CD4-positive, alpha-beta T cell treated with Interleukin-10 for 1 hour (primary cell): ENCODE measurements around the gene GIPC1.
A peak's percentile ranks its signal among the peaks of the same experiment; 100 is the strongest.
"Not testable (repeated sequence)": the region's sequence is repeated elsewhere in the genome, so short reads cannot be mapped to it uniquely, and the experiment has no call there.

Experiments
- DNase-seq: peaks from one replicate; pipeline ENCODE4 v3.0.0-alpha.2; 2020

GIPC1 gene

DNA sequence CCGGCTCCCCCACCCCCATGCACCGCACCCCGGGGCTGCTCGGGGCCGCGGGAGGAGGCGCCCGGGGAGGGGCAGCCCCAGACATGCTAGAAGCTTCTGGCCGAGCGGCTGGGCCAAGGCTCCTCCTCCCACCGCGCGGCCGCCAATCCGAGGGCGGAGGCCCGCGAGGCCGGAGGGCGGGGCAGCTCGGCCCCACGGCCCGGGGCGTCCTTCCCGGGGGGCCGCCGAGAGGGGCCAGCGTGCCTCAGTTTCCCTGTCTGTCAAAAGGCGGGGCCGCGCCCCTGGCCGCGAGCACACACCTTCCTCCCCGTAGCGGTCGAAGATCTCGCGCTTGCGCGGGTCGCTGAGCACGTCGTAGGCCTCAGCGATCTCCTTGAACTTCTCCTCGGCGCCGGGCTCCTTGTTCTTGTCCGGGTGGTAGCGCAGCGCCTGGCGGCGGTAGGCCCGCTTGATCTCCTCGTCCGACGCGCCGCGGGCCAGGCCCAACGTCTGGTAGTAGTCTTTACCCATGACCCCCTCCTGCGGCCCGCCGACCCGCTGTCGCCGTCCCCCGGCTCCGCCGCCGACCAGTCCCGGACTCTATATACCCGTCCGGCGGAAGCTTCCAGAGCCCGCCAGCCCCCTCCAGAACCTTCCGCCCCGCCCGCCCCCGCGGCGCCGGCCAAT is 22.0 kb upstream of the GIPC1 start, which contains the start of gene DNAJB1:
Gene DNAJB1, minus strand, starts transcription at position 558 of the 666 bp plus-strand sequence. Its CDS starts 48 bp downstream, at position 510.
- peak; percentile 79 for DNase-seq

- no peak for DNase-seq
Measured at GRCh38 chr19:14517446-14517839, 21.5 kb upstream of the GIPC1 start.

DNA sequence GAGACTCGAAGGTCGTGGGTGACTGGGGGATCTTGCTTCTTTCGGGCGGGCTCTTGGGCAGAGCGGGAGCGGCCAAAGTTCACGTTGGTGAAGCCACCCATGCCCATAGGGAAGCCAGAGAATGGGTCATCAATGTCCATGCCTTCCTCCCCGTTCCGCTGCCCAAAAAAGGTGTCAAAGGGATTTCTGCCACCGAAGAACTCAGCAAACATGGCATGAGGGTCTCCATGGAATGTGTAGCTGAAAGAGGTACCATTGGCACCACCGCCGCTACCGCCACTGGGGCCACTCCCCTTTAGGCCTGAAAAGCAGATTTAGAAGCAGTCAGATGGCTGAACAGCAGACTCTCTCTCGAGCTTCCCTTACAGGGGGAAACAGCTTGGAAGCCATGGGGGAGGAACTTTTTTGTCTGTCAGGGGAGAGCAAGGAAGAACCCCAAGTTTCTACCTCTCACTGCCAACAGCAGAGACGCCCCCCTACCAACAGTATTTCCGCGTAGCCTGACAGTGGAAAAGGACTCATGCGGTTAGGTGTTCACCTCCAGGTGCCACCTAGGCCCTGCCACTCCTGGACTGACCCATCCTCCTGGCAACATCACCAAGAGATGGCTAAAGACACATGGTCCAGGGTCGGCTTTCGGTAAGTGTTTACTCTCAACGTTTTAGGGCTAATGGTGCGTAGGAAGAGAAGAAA is 21.0 kb upstream of the GIPC1 start:
- DNase-seq = peak; percentile 53

DNA sequence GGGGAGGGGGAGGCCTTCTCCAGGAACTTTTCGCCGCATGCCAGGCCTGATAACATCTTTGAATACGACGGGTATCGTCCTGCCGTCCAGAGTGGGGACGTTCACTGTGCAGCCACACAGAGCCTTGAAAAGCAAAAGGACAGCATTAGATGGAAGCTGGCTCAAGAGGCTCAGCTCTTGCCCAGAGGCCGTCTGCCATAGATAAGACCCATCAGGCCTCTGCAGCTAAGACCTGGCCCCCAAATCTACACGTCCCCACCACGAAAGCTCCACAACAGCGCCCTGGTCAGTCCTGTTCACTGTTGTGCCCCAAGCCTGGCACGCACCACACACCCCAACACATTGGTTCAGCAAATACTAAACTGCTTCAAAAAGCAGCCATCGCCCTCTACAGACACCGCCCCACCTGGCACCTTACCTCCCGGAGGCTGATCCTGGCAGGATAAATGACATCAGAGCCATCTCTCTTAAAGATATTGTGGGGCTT is 20.2 kb upstream of the GIPC1 start:
- no peak for DNase-seq

DNA sequence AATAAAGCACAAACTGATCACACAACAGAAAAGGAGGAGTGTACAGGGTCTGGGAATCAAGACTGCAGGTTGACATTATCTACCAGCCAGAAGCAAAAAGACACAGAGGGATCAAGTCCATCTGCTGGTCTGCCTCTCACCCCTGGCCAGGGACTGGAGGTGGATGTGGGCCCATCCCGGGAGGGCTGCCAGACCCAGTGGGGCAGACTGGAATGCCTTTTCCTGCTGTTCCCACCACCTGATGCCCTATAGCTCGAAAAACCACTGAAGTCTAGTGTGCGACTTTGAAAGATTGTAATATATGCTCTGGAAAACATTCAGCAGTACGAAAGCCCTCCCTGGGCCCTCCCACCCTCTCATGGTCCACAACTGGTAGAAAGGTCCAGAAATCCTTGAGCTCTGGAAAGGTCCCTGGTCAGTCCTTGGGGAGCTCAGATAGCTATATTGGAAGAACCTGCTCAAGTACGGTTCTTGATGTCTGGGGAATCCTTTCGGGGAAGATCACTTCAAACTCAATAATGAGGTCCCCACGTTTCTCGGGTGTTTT is 19.6 kb upstream of the GIPC1 start:
- DNase-seq = no peak

DNA sequence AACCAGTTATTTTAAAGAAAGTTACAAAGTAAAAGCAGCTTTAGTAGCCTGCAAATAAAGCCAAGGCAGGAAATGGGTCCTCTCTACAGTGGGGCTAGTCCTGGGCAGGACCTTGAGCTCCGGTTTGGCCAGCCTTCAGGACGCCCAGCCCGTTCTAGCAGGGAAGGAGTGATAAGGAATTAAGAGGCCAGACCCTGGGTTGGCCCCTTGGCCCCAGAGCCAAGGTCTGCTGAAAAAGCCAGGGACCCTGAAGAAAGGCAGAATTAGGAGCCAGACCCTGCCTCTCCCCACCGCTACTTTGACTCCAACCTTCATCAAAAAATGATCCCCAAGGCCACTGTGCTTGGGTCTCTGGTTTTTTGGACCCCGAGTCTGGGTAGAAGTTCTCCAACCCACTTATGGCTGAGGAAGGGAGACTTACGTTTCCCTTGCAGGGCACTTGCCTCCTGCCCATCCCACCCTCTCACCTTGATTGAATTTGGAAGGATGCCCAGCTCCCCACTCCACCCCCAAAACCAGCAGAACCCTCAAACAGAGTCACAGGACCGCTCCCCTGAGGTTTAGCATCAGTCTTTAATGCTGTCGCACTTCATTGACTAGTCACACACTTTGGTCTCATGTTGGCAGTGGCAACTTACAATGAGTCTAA is 18.4 kb upstream of the GIPC1 start:
- peak; percentile 49 for DNase-seq

- DNase-seq = peak; percentile 51
Measured at GRCh38 chr19:14512406-14512961, 16.6 kb upstream of the GIPC1 start.

DNA sequence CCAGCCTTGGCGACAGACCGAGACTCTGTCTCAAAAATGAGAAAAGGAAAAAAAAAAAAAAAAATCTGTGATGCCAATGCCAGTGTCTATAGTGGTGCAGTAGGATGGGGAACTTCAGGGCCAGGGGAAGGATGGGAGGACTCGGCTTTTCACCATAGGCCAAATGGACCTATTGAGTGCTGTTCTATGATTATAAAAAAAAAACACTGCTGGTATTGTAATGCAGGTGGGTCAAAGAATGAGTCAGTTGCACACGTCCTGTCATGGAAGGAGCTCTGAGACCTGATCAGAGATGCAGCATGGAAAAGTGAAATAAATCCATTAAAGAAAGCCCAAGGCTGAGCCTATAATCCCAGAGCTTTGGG is 15.3 kb upstream of the GIPC1 start:
- DNase-seq = no peak

GRCh38 chr19:14510311-14511228 is 14.6 kb upstream of the GIPC1 start:
- no peak for DNase-seq

DNA sequence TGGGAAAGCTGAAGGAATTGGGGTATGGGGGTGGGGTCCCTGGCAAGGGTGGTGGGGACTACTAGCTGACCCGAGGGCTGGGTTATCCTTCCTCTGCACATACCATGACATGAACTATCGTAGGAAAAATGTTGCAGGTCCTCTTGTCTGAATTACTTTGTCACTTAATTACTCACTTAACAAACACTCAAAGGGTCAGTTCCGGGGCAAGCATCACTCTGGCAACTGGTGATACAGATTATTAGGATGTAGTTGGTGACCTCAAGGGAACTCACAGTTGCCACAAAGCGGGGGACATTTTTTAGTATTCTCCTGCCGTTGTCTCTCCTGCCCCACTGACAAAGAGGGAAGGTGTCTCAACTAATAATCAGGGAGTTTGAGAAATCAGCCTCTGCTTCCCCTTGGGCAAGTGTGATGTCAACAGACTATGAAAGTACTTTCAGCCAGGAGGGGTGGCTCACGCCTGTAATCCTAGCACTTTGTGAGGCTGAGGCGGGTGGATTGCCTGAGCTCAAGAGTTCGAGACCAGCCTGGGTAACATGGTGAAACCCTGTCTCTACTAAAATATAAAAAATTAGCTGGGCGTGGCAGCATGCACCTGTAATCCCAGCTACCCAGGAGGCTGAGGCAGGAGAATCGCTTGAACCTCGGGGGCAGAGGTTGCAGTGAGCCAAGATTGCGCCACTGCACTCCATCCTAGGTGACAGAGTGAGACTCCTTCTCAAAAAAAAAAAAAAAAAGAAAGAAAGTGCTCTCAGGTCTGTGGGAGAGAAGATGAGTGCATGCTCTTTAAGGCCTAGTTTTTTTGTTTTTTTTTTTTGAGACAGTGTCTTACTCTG is 12.0 kb upstream of the GIPC1 start:
- no peak for DNase-seq

- DNase-seq = peak; percentile 81
Measured at GRCh38 chr19:14505488-14506239, 9.7 kb upstream of the GIPC1 start.

DNA sequence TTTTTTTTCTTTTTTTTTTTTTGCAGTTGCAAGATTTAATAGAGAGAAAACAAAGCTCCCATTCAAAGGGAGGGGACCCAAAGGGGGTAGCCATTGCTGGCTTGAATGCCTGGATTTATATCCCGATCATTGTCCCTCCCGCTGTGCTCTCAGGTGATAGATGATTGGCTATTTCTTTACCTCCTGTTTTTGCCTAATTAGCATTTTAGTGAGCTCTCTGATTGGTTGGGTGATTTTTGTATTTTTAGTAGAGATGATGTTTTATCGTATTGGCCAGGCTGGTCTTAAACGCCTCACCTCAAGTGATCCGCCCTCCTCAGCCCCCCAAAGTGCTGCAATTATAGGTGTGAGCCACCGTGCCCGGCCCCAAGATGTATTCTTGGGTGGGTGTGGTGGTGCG is 8.6 kb upstream of the GIPC1 start:
- not testable (repeated sequence) for DNase-seq

DNA sequence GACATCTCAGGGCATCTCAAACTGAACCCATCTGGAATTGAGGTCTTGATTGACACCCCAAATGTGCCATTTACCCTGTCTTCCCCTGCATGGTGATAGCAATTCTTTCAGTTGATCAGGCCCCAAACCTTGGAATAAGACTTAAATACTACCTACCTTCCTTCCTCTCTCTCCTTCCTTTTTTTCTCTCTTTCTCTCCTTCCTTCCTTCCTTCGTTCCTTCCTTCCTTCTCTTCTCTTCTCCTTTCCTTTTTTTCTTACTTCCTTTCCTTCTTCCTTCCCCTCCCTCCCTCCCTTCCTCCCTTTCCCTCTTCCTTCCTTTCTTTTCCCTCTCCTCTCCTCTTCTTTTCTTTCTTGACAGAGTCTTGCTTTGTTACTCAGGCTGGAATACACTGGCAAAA is 7.4 kb upstream of the GIPC1 start:
- no peak for DNase-seq

DNA sequence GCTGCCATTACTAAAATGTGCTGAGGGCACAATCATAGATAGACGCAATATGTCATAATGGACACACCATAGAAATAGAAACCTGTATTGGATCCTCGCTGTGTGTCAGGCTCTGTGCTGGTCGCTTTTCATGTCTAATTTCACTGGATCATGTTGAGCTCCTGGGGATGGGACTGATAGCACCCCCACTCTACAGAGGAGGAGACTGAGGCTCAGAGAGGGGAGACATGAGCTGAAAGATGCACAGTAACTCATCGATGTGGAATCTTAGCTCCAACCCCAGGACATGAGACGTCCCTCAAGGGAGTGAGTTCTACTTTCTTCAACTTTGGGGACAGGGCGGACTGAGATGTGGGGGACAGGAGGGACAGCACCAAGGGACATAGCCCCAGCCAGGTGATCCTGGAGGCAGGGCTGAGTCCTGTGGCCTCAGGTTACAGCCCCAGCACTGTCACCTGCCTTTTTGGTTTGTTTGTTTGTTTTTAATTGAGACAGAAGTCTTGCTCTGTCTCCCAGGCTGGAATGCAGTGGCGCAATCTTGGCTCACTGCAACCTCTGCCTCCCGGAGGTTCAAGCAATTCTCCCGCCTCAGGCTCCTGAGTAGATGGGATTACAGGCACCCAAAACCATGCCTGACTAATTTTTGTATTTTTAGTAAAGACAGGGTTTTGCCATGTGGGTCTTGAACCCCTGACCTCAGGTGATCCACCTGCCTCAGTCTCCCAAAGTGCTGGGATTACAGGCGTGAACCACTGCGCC is 6.6 kb upstream of the GIPC1 start:
- no peak for DNase-seq

DNA sequence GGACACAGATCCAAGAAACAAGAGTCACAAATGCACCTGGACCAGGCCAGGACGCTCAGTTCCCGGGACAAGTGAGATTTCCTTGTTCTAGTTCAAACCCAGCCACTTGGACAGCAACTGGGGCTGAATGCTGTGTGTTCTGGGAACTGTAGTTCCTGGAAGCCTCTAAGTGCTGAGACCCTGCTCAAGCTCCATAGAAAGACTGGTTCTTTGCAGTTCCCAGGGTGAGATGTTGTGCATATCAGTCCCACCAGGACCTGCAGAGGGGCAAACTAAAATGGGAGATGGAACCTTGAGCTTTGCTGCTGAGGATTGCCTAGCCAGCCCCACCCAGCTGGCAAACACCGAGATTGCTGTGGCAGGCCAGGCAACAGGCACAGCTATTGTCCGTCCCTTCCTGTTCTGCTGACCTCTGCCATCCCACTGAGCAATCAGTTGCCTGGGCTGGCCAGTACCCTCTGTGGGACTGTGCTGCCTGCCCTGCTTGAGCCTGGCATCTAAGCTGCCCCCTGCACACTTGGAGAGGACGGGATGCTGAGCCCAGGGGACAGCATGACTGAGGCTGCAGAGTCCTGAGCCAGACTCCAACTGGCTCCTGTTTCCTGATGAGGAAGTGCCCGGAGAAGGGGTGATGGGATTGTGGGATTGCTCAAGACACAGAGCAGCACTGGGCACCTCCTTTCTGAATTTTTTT is 1.4 kb upstream of the GIPC1 start:
- no peak for DNase-seq

GRCh38 chr19:14496834-14497227 is 904 bp upstream of the GIPC1 start:
- no peak for DNase-seq

DNA sequence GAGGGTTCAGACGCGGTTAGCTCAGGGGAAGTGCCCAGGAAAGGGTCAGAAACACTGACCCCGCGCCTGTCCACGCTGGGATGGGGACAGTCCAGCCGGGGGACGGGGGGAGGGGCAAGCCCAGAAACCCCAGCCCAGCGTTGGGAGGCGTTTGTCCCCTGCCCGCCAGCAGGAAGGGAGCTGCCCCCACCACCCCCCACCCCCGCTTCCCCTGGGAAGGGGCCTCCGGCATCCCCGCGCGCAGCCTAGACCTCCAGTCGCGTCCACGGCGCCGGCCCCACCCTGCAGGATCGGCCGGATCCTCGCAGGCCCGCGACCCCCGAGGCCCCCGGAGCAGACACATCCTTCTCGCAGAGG is 277 bp downstream of the GIPC1 start:
- DNase-seq = no peak

DNA sequence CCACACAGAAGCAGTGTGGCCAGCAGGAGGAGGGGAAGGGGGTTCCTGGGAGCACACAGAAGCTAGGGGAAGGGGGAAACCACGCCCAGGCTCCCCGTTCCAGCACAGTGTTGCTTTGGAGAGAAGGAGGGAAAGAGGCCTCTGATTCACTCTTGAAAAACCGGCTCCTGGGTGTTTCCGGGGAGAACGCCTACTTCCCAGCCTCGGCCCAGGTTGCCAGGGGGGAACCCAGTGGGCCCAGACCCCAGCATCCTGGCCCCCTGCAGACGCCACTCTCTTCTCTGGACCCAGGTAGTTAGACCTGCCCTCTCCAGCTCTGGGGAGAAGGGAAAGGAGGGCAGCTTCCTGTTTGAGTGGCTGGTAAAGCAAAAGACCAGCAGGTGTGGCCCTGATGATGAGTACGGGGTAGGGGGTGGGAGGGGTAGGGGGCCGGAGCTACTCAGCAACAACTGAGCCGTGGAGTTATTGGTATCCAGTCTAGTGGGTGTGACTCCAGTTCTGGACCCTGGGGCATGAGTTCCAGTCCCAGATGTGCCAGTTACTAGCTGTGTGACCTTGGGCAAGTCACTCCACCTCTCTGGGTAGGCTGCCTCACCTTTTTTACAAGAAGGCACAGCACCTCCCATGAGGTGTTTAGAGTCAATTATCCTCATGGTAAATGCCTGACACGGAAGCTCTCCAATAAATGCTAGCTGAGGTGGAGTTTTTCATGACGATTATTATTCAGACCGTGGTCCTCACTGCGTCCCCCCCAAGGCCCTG is 836 bp downstream of the GIPC1 start:
- DNase-seq = no peak
